KBM-7 (cell line): ENCODE data around the gene ELF5.

Source experiments
- DNase-seq: peaks from one replicate; pipeline ENCODE4 v3.0.0-alpha.2; 2015
- in situ Hi-C: fragments of 300-500 bp; cut with MboI; formaldehyde crosslinking; loops from 2 replicates; pipeline ENCODE4 v1.14.3; 2020; ENCODE audit warnings: low sequenced_read_pairs, low pct_unique_long_range_greater_than_20kb, mixed read lengths

The ELF5 gene

GRCh38 chr11:34438529-34439507, 74.8 kb downstream of the ELF5 start, which contains the start of gene CAT:
Gene CAT (plus strand): TSS chr11:34438934. CDS start chr11:34439014, 80 bp downstream.
- peak; percentile 98 for DNase-seq
- in situ Hi-C loops = no loop called here

GRCh38 chr11:34437224-34438125, 76.1 kb downstream of the ELF5 start:
- no peak for DNase-seq
- in situ Hi-C loops = no loop called here

- DNase-seq = no peak
- in situ Hi-C loops = no loop called here
Observed at GRCh38 chr11:34433899-34434298, 79.7 kb downstream of the ELF5 start.

- DNase-seq = peak; percentile 60
- in situ Hi-C loops = no loop called here
Observed at GRCh38 chr11:34432822-34433221, 80.8 kb downstream of the ELF5 start.

- DNase-seq = peak; percentile 69
- in situ Hi-C loops = no loop called here
Observed at GRCh38 chr11:34431979-34432378, 81.6 kb downstream of the ELF5 start.
